Right lobe of liver (tissue), 4 donors: ENCODE results near the gene ABLIM3.

ENCODE experiments used
- POLR2A ChIP-seq: fragments of 450-650 bp; IDR thresholded peaks from one replicate; pipeline ENCODE4 v1.6.1; 2017; ENCODE audit warnings: antibody characterized with exemption, mild to moderate bottlenecking
- TF ChIP-seq, protein P1 (sequence below), 4 donors: fragments of 200-600 bp in 3 of 4; fragments of 450-650 bp in 1 of 4; IDR thresholded peaks; one replicate each; pipeline versions ENCODE4 v1.5.1 to v1.8.0; 2016 to 2022; ENCODE audit warnings: antibody characterized with exemption in 4 of 4, mild to moderate bottlenecking in 2 of 4
- donor health status: DM: no; HTN: no; CAD: no.
- donor health status: DM: no; HTN: no; CAD: no.
- donor health status: DM: no; HTN: yes; CAD: no.

DNA sequence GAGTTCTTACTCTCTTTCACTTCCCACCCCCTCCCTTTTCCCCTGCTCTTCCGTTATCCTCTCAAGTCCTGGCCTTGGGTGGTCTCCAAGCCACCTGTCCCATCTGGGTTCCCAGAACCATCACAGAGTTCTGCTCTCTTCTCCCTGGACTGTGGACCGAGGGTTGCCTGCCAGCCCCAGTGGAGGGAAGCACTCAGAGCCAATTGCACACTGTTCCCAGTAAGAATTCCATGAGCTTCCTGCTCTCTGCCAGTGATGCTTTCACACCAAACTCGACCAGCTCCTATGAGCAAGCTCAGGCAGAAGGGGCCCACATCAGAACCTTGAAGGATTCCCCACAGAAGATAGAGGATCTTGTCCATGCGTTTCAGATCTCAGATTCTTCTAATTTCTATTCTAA is 110.3 kb downstream of the ABLIM3 start:
- no peak for TF ChIP-seq POLR2A
- TF ChIP-seq, protein P1, sequence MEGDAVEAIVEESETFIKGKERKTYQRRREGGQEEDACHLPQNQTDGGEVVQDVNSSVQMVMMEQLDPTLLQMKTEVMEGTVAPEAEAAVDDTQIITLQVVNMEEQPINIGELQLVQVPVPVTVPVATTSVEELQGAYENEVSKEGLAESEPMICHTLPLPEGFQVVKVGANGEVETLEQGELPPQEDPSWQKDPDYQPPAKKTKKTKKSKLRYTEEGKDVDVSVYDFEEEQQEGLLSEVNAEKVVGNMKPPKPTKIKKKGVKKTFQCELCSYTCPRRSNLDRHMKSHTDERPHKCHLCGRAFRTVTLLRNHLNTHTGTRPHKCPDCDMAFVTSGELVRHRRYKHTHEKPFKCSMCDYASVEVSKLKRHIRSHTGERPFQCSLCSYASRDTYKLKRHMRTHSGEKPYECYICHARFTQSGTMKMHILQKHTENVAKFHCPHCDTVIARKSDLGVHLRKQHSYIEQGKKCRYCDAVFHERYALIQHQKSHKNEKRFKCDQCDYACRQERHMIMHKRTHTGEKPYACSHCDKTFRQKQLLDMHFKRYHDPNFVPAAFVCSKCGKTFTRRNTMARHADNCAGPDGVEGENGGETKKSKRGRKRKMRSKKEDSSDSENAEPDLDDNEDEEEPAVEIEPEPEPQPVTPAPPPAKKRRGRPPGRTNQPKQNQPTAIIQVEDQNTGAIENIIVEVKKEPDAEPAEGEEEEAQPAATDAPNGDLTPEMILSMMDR (IDR thresholded peaks at IDR 0.05), result no peak
